HG03066 (cell line): ENCODE results near the gene COL23A1.

ENCODE experiments used
- ATAC-seq: cut with Tn5 transposase; IDR thresholded peaks from one replicate; pipeline ENCODE4 v1.9.1; 2021; ENCODE audit warnings: low read depth; ENCODE audit not compliant: unreplicated experiment

COL23A1 gene

DNA sequence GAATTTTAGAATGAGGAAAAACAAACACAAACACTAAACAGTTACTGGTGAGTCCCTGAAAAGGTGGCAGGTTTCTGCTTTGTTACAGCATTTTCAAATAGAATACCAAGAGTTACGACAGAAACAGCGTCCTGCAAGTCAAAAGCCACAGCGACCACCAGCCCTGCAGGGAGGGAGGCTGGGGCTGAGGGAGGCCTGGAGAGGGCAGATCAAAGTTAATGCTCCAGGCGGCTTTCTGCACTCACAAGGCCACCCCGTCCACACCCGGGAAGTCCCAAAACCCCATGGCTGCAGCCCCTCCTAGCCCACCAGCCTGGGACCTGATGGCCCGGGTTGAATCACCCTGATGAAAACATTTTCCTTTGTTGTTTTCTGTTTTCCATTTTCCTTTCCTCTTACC is 29.3 kb downstream of the COL23A1 start:
- no peak for ATAC-seq

DNA sequence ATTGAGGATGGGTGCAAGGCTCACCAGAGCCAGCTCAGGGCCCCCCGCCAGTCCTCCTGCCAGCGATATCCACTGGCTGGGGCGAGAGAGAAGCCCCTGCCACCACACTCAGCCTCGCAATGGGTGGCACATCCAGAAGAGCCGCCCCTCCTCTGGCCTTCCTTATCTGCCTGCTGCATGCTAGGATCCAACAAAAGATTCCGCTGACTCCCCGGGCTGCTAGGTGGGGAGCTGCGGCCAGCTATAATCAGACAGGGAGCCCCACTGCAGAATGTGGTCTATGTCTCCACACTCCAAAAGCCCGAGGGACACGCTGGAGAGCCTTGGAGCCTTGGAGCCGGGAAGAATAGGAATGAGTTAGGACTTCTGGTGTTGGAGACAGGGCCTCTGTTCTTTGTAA is 32.8 kb downstream of the COL23A1 start:
- ATAC-seq, result no peak

DNA sequence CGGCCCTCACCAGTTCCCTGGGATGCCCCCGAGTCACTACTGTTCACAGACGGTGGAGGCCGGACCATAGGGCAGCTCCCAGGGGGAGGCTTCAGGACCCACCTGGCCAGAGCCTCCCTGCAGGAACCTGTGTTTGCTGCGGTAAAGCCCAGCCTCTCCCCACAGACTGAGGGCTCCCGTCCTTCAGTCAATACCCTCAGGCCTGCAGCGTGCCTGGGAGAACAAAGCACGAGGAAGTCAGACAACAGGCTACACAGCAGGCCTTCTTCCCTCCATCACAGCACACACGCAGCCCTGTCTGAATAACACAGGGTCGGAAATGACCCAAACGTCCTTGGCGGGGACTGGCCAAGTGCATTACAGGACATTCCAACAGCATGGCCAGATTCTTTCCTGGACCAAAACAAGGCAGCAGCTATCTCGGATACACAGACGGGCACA is 34.4 kb downstream of the COL23A1 start:
- ATAC-seq, result no peak

DNA sequence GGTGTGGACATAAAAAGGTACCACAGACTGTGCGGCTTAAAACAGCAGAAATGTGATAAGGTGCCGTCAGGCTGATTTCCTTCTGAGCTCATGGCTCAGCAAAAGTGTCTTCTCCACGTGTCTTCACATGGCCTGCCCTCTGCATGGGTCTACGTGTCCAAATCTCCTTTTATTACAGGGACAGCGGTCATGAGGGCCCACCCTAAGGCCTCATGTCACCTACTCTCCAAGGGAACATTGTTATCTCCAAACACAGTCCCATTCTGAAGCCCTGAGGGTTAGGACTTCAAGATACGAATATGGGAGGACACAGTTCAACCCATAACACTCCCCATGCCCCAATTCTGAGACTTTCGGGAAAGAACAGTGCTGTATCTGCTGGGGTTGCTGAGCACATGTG is 35.2 kb downstream of the COL23A1 start:
- no peak for ATAC-seq

DNA sequence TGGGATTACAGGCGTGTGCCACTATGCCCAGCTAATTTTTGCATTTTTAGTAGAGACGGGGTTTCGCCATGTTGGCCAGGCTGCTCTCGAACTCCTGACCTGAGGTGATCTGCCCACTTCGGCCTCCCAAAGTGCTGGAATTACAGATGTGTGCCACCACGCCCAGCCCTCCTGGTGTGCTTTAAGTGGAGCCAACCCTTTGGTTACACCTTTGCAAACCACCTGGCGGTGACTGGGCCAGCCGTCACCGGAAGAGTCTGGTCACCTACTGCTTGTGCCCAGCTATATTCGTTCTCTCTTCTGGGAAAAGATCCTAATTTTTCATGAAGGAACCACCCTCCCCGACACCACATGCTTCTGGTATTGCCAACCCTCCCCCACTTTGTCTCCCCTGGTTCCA is 35.9 kb downstream of the COL23A1 start:
- ATAC-seq, result no peak

DNA sequence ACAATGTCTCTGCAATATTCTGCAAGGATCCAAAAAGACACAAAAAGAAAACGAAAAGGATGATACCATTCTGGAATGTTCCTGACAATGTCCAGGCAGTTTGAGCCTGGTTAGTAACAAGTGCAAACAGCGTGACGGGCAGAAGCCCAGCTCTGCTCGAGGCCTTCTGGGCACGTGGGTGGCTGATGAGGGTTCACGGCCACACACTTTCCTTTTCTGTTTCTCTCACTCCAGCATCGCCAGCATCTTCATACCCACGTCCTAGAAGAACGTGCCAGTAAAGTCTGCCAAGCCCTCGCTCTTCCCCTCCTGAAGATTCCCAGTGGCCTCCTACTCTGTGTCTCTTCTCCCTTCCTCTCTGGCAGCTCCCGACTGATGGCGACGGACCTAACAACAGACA is 36.7 kb downstream of the COL23A1 start:
- ATAC-seq, result no peak

DNA sequence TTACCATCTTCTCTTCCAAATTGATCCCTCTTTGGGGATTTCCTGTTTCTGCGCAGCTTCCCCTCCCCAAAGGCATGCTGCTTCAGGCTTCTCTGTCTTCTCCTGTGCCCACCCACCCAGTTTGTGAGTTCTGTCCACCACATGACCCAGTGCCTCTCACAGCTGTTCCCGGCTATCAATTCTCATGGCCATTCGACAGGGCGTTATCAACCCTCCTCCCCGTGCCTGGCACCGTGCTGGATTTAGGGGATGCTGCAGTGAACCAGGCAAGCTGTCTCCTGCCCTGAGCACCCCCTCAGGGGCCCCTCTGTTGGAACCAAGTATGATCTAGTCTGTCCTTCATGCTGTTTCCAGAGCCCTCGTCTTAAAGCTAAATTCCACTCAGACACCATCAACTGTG is 38.7 kb downstream of the COL23A1 start:
- no peak for ATAC-seq

DNA sequence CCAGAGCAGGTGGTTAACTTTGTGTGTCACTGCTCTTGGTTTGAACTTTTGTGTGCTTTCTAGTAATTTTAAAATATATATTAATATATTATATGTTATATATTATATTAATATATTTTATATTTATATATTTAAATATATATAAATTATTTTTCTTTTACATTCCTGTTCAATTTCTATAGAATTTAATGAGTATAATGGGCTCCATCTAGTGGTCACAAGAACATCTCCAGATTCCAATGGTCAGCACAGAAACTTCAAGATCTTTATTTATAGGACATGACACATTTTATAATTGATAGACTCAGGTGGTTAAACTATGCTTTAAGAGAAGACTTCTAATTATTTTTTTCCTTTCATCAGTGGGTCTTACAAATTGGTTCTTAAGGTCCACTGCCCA is 39.1 kb downstream of the COL23A1 start:
- ATAC-seq, result no peak

DNA sequence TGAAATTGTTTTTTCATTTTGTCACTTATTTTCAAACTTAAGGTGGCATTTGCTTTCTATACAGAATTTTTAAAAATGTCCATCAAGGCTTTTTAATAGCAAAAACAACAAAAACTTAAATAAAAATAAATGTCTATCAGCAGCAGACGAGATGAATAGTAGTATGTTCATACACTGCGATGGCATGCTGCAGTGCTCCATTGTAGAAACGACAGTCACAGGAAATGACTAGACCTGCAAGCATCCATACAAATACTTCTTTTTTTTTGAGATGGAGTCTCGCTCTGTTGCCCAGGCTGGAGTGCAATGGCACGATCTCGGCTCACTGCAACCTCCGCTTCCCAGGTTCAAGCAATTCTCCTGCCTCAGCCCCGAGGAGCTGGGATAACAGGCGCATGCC is 41.4 kb downstream of the COL23A1 start:
- no peak for ATAC-seq

DNA sequence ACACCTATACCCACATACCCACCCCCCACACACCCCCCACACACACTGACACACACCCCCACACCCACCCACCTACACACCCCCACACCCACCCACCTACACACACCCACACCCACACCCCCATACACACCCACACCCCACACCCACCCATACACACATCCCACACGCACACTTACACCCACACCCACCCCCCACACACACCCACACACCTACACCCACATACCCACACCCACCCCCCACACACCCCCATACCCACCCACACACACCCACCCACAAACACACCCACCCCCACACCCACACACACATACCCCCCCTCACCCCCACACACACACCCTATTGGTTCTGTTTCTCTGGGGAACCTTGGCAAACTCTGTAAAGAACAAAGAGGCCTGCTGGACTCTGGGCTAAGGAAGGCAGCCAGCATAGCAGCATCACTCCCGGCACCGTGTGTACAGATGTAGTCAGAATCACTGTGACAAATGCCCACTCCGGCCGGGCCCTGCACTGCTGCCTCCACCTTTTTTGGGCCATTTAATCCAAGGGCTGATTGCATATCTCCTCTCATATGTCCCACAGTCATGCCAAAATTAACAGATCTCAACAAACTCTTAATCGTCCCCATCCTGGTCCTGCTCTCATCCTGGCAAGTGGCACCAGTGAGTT is 42.3 kb downstream of the COL23A1 start:
- no peak for ATAC-seq

DNA sequence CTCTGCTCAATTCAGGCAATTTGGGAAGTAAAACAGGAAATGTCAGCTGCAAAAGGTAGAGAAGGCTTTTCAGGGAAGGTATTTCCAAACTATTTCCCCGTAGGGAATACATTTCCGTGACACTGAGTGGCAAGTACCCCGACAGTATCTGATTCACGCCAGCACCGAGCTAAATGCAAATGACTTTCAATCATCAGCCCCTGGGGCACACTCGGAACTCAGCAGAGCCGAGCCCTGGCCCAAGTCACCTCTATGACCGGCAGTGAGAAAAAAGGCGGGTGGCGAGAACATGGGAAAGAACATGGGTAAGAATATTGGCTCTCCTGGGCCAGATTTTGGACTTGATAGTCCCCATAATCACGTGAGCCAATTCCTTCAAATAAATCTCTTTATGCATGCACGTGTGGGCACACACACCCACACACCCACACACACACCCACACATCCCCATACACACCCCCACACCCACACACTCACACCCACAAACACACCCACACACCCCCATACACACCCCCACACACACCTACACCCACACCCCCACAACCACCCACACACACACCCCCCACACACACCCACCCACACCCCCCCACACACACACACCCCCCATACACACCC is 43.0 kb downstream of the COL23A1 start:
- no peak for ATAC-seq

DNA sequence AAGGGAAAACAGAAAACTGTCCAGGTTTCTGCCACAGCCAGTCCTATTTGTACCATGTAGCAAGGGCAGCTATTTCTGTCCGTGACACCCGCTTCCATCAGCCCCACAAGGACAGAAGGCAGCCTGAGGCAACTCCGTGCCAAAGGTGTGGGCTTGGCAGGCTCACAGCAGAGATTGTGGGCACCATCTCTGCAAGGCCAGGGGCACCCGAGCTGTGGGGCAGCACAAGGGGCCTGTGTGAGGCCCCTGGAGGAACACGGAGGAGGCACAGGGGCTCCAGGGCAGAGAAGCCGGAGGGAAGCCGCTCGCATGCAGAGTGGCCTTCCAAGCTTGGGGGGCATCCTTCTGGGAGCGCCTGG is 43.5 kb downstream of the COL23A1 start:
- no peak for ATAC-seq

DNA sequence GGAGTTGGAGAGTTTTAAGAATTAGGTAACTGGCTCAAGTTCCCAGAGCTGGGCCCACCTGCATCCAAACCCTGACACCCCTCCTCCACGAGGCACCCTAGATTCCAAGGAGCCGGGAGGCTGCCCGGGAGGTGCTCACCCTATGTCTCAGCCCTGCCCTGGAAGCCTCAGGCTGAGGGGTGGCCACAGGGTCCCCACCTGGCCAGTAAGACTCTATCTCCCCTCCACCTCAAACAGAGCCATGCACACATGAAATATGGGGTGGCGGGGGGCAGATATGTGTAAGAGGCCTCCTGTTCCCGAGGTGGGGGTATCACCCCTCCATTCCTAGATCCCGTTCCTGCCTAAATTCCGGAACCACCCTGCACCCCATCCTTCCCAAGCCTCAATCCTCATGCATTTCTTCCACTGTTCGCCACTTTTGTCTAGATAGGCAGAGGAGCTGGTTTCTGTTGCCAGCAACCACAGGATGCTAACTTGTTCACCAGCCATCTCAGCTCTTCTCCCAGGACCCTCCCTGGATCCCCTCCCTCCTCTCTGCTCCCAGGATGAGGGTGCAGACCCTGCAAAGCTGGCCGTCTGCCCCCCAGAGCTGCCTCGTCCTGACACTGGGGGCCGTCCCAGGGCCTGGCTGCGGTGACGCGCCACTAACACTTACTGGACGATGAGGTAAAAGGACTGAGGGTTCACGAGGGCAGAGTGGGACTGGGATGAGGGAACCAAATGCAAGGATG is 44.1 kb downstream of the COL23A1 start:
- ATAC-seq, result no peak

DNA sequence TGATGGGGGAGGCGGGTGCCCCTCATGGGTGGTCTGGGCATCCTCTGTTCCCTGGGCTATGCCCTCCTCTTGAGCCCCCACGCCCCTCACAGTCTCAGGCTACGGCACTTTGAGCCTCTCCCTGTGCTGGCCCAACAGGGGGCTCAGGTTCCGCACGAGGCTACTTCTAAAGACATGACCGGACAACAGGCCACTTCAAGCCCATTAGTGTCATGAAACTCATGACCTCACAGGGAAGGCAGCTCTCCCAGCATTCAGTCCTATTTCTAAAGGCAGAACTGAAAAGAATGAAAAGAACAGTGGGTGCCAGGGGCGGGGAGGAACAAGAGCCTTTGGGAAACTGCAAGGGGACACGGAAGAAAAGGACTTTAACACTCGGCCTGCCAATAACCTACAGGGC is 45.0 kb downstream of the COL23A1 start:
- ATAC-seq, result no peak

DNA sequence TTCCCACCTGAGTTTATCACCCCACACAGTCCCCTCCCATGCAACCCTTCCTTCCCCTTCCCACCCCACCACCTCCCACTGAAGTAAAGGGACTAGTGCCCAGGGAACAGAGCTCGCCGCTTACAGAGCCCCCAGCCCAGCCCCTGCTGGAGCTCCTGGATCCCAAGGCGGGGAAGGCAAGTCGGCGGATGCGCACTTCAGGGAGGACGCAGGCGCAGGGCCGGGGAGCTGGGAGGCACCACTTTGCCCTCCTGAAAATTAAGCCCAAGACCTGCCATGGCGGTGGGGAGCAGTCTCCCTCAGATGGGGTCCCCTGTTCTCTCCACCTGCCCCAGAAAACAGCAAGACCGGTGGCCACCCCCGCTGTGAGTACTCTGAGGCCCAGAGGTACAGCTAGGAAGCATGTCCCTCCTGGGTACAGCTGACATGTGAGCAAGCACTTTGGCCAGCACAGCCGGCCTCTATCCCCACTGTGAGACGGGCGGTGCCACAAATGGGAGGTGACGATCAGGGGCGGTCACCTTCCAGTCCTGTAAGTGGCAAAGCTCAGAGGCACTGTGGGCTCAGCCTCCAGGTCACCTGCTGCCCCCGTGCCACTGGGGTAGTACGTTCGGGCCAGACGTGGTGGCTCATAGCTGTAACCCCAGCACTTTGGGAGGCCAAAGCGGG is 45.9 kb downstream of the COL23A1 start:
- no peak for ATAC-seq

DNA sequence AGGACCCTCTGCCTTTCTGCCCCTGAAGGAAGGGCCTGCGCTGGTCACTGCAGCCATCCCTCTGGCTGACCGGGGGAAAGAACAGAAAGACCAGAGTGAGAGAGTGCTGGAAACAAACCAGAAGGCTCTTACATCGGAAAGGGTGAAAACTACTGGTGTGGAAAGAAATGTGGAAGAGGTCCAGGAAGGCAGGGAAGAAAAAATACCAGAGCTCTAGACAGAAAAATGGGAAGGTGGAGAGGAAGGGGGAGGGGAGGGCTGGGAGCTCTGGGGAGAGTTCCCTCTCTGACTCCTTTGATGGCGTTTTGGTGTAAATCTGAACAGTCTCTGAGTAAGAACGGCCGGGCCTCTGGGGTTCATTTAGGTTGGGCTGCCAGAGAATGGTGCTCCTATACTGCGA is 47.7 kb downstream of the COL23A1 start:
- ATAC-seq, result no peak

DNA sequence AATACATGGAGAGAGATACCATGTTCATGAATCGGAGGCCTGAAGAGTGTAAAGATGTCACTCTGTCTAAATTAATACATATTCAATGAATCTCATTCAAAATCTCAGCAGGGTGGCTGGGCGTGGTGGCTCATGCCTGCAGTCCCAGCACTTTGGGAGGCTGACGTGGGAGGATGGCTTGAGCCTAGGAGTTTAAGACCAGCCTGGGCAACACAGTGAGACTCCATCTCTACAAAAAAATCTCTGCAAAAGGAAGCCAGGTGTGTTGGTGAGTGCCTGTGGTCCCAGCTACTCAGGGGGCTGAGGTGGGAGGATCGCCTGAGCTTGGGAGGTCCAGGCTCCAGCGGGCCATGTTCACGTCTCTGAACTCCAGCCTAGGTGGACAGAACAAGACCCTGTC is 49.7 kb downstream of the COL23A1 start:
- no peak for ATAC-seq

DNA sequence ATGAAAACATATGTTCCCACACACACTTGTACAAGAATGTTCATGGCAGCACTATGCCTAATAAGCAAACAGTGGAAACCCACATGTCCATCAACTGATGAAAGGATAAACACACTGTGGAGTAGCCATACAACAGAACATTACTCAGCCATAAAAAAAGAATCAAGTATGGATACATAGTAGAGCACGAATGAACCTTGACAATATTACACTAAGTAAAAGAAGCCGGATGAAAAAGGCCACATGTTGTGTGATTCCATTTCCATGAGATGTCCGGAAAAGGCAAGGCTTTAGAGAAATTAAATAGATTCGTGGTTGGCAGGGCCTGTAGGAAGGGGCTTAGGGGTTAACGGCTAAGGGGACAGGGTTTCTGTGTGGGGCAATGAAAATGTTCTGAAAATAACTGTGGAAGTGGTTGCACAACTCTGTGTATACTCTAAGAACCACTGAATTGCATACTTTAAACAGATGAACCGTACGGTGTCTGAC is 51.4 kb downstream of the COL23A1 start:
- ATAC-seq, result no peak

DNA sequence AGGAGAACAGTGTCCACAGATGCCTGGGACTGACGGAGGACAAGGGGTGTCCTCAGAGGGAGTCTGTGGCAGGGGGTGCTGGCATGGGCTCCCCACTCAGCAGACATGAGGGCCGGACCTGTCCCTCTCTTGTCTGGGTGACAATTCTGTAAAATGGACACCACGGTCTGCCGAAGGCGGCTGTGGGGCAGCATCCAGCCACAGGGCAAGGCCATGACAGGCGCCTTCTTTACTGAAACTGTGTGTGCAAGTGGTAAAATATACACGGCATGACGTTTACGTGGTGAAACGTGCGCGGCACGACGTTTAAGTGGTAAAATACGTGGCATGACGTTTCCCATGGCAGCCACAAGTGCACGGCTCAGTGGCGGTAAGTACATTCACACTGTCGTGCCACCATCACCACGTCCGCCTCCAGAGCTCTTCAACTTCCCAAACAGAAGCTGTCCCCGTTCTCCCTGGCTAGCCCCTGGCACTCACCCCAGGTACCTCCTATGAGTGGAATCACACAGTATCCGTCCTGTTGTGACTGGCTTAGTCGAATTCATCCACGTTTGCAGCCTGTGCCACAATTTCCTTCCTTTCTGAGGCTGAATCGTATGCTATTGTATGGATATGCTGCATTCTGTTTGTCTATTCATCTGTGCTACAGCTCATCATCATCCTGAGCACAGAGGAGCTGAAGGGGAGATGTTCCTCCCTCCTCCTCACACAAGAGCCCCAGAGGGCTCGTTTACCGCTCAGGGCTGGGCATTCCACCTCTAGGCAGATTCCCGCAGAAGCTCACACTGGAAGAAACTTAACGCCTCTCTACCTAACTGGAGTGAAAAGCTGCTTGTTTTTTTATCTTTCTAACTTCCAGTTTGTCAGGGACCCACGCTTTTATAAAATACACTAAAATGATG is 52.5 kb downstream of the COL23A1 start:
- no peak for ATAC-seq
